Measurements from ENCODE around the gene KRT13. TPM values are rescaled to one million over a fixed set of nuclear protein-coding genes. Genes with fewer than 3 reads are reported as not detected.

The KRT13 gene
- total and polyA plus RNA-seq, 2 experiments from 2014 or later = 8.1 to 24.8 TPM

GRCh38 chr17:41548844-41549595 lies 43.6 kb upstream of the KRT13 start:
- peak overlapping the region; percentile 97 for H3K27ac ChIP-seq
- peak; percentile 80 for TF ChIP-seq CTCF (IDR thresholded peaks at IDR 0.05; ENCODE audit: poor library complexity)
- TF ChIP-seq EZH2phosphoT487 (IDR thresholded peaks at IDR 0.05; ENCODE audit: low read depth, severe bottlenecking, unreplicated experiment) = no peak
- H3K4me2 ChIP-seq = peak overlapping the region; percentile 75
- H3K4me1 ChIP-seq (ENCODE audit: insufficient read depth) = peaks cover 39% of the 10 kb centered on the region
- no peaks in the 10 kb centered on the region for H3K9me2 ChIP-seq (replicated peaks; ENCODE audit: insufficient read depth)
- 7% methylated on average over 25 of the region's 25 CpGs for WGBS (ENCODE audit: low lambda C conversion rate, missing lambda C conversion rate)
- no peaks in the 10 kb centered on the region for H3K9me3 ChIP-seq (ENCODE audit: low read depth)
- peak; percentile 95 for DNase-seq (ENCODE audit: low spot score)
- no peaks in the 10 kb centered on the region for H3K79me2 ChIP-seq
- H2AFZ ChIP-seq = peak overlapping the region; percentile 64
- H3K36me3 ChIP-seq (replicated peaks; ENCODE audit: insufficient read depth, low read depth) = no peaks in the 10 kb centered on the region
- no peaks in the 10 kb centered on the region for H3K27me3 ChIP-seq
- no peaks in the 10 kb centered on the region for H4K20me1 ChIP-seq (ENCODE audit: insufficient read depth, poor library complexity, severe bottlenecking)
- no peak overlapping the region for H3K4me3 ChIP-seq

DNA sequence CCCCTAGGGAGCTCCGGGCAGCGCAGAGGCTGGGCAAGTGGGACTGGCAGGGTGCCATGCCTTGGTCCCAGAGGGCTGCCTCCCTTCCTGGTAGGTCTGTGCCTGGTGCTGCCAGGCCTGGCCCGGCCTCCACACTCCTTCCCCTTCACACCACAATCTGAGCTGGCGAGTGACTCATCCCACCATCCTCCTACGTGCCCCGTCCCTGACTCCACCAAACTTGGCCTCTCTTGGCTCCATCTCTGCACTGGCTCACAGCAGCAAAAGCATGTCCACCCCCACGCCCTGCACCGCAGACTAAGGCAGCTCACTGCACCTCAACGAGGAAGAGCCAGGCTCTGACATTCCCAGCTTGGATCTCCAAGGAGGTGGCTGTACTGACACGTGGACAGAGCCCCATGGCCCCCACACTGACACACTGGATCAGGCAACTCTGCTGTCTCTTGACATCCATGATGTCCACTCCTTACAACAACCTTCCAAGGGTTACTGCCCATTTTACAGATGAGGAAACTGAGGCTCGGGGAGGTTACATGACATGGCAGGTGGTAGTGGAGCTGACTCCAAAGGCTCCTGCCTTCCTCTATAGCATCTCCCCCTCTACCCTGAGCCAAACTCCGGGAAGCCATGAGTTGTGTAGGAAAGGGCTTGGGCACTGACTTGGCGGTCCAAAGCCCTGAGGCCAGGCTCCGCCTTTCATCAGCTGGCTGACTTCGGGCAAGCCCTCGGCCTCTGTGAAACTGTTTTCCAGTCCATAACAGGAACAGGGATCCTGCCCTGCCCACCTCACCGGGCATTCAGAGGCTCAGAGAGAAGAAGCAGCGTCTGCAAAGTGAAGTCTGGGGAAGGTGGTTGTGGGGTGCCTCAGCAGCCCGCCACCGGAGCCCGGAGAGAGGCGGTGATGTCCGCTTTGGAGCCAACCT lies 42.8 kb upstream of the KRT13 start:
- Histone ChIP-seq H3K27ac (peak overlapping the region; percentile 97), H3K9me2 (replicated peaks; ENCODE audit: insufficient read depth) (no peaks in the 10 kb centered on the region), H3K4me3 (no peak overlapping the region), H4K20me1 (ENCODE audit: insufficient read depth, poor library complexity, severe bottlenecking) (no peaks in the 10 kb centered on the region), H3K4me1 (ENCODE audit: insufficient read depth) (peaks cover 39% of the 10 kb centered on the region), H3K36me3 (replicated peaks; ENCODE audit: insufficient read depth, low read depth) (no peaks in the 10 kb centered on the region), H3K27me3 (no peaks in the 10 kb centered on the region), H3K79me2 (no peaks in the 10 kb centered on the region), H2AFZ (peak overlapping the region; percentile 64), H3K9me3 (ENCODE audit: low read depth) (no peaks in the 10 kb centered on the region), H3K4me2 (peak overlapping the region; percentile 75)
- 62% methylated on average over 23 of the region's 23 CpGs for WGBS (ENCODE audit: low lambda C conversion rate, missing lambda C conversion rate)
- DNase-seq (ENCODE audit: low spot score) = peak; percentile 76
- TF ChIP-seq EZH2phosphoT487 (IDR thresholded peaks at IDR 0.05; ENCODE audit: low read depth, severe bottlenecking, unreplicated experiment) (no peak), EZH2 (IDR thresholded peaks at IDR 0.05; ENCODE audit: borderline replicate concordance) (no peak), CTCF (IDR thresholded peaks at IDR 0.05; ENCODE audit: poor library complexity) (no peak)

- H3K9me2 ChIP-seq (replicated peaks; ENCODE audit: insufficient read depth) = no peaks in the 10 kb centered on the region
- TF ChIP-seq CTCF (IDR thresholded peaks at IDR 0.05; ENCODE audit: poor library complexity) = no peak
- no peak for TF ChIP-seq EZH2phosphoT487 (IDR thresholded peaks at IDR 0.05; ENCODE audit: low read depth, severe bottlenecking, unreplicated experiment)
- no peak for TF ChIP-seq EZH2 (IDR thresholded peaks at IDR 0.05; ENCODE audit: borderline replicate concordance)
- DNase-seq (ENCODE audit: low spot score) = peak; percentile 39
- no peaks in the 10 kb centered on the region for H3K36me3 ChIP-seq (replicated peaks; ENCODE audit: insufficient read depth, low read depth)
- no peaks in the 10 kb centered on the region for H3K79me2 ChIP-seq
- H3K9me3 ChIP-seq (ENCODE audit: low read depth) = no peaks in the 10 kb centered on the region
- no peaks in the 10 kb centered on the region for H4K20me1 ChIP-seq (ENCODE audit: insufficient read depth, poor library complexity, severe bottlenecking)
- H3K27me3 ChIP-seq = no peaks in the 10 kb centered on the region
- H3K4me2 ChIP-seq = no peak overlapping the region
- 74% methylated on average over 9 of the region's 9 CpGs for WGBS (ENCODE audit: low lambda C conversion rate, missing lambda C conversion rate)
- no peak overlapping the region for H2AFZ ChIP-seq
- peak overlapping the region; percentile 97 for H3K27ac ChIP-seq
- peaks cover 39% of the 10 kb centered on the region for H3K4me1 ChIP-seq (ENCODE audit: insufficient read depth)
- no peak overlapping the region for H3K4me3 ChIP-seq
Observed at GRCh38 chr17:41547378-41547841, 42.0 kb upstream of the KRT13 start.

All from hepatocyte (in vitro differentiated cells).